Neuronal stem cell (in vitro differentiated cells): ENCODE data around the gene TBC1D16.

Experiments
- DNase-seq: peaks from one replicate; pipeline ENCODE4 v3.0.0-alpha.2; 2013; ENCODE audit warnings: low spot score
- H2AFZ ChIP-seq: one replicate; pipeline ENCODE4 v1.6.1; 2013; ENCODE audit warnings: mild to moderate bottlenecking, low read length, inconsistent platforms
- H2AK5ac ChIP-seq: 2 replicates; pipeline ENCODE4 v1.6.1; 2013; ENCODE audit warnings: low read depth, mild to moderate bottlenecking, inconsistent platforms, low read length, moderate library complexity, mixed read lengths
- H2BK120ac ChIP-seq: 2 replicates; pipeline ENCODE4 v1.6.1; 2013; ENCODE audit warnings: low read depth, mild to moderate bottlenecking, inconsistent platforms, low read length, moderate library complexity, mixed read lengths
- H2BK12ac ChIP-seq: one replicate; pipeline ENCODE4 v1.6.1; 2013; ENCODE audit warnings: low read length, inconsistent platforms
- H2BK15ac ChIP-seq: 2 replicates; pipeline ENCODE4 v1.6.1; 2013; ENCODE audit warnings: mild to moderate bottlenecking, low read length, inconsistent platforms, mixed read lengths
- H2BK5ac ChIP-seq: one replicate; pipeline ENCODE4 v1.6.1; 2013; ENCODE audit warnings: inconsistent platforms, mild to moderate bottlenecking, low read length, moderate library complexity
- H3K14ac ChIP-seq: one replicate; pipeline ENCODE4 v1.6.1; 2013; ENCODE audit warnings: low read length, inconsistent platforms
- H3K18ac ChIP-seq: 2 replicates; pipeline ENCODE4 v1.6.1; 2013; ENCODE audit warnings: low read length, inconsistent platforms
- H3K23ac ChIP-seq: 2 replicates; pipeline ENCODE4 v1.6.1; 2013; ENCODE audit warnings: low read depth, mild to moderate bottlenecking, mixed read lengths, low read length, inconsistent platforms; ENCODE audit not compliant: poor library complexity
- H3K27ac ChIP-seq: replicated peaks from 3 replicates; pipeline ENCODE4 v1.5.1; 2013; ENCODE audit warnings: low read length, inconsistent platforms
- H3K27me3 ChIP-seq, 3 experiments: 2 replicates each; pipeline ENCODE4 v1.6.1; 2013; ENCODE audit warnings: low read length in 3 of 3, mild to moderate bottlenecking in 2 of 3, inconsistent platforms in 1 of 3, low read depth in 1 of 3, mixed read lengths in 1 of 3, moderate library complexity in 1 of 3; ENCODE audit not compliant: control insufficient read depth in 3 of 3, insufficient read depth in 3 of 3
- H3K36me3 ChIP-seq, 2 donors: replicated peaks in 1 of 2; 2 replicates each; pipeline ENCODE4 v1.6.1; 2013; ENCODE audit warnings: low read length in 2 of 2; ENCODE audit not compliant: control insufficient read depth in 2 of 2, insufficient read depth in 2 of 2
- H3K4ac ChIP-seq: 2 replicates; pipeline ENCODE4 v1.6.1; 2013; ENCODE audit warnings: inconsistent platforms, mild to moderate bottlenecking, low read length, moderate library complexity
- H3K4me1 ChIP-seq, 2 donors: 1 replicate in 1 of 2; 2 replicates in 1 of 2; pipeline ENCODE4 v1.6.1; 2013; ENCODE audit warnings: low read length in 2 of 2, low read depth in 1 of 2; ENCODE audit not compliant: control insufficient read depth in 2 of 2, insufficient read depth in 1 of 2
- H3K4me2 ChIP-seq: one replicate; pipeline ENCODE4 v1.6.1; 2013; ENCODE audit warnings: mild to moderate bottlenecking, low read length, inconsistent platforms; ENCODE audit not compliant: insufficient read depth, poor library complexity, severe bottlenecking
- H3K4me3 ChIP-seq, 2 donors: 2 replicates each; pipeline ENCODE4 v1.5.1; 2013; ENCODE audit warnings: low read length in 2 of 2, mild to moderate bottlenecking in 2 of 2, inconsistent platforms in 1 of 2, moderate library complexity in 1 of 2
- H3K79me1 ChIP-seq: one replicate; pipeline ENCODE4 v1.6.1; 2013; ENCODE audit warnings: low read depth, mild to moderate bottlenecking, inconsistent platforms, low read length, moderate library complexity
- H3K9ac ChIP-seq: one replicate; pipeline ENCODE4 v1.6.1; 2013; ENCODE audit warnings: mild to moderate bottlenecking, low read depth, low read length, inconsistent platforms; ENCODE audit not compliant: poor library complexity
- H3K9me3 ChIP-seq, 2 donors: replicated peaks in 1 of 2; 2 replicates each; pipeline versions ENCODE3 to v1.6.1; 2013; ENCODE audit warnings: low read length in 2 of 2, mild to moderate bottlenecking in 2 of 2, inconsistent platforms in 1 of 2, low read depth in 1 of 2, mixed read lengths in 1 of 2, moderate library complexity in 1 of 2; ENCODE audit not compliant: control insufficient read depth in 2 of 2, insufficient read depth in 1 of 2
- H4K8ac ChIP-seq: one replicate; pipeline ENCODE4 v1.6.1; 2013; ENCODE audit warnings: low read depth, mild to moderate bottlenecking, inconsistent platforms, low read length, moderate library complexity
- H4K91ac ChIP-seq: one replicate; pipeline ENCODE4 v1.6.1; 2013; ENCODE audit warnings: low read length, low read depth, mild to moderate bottlenecking, inconsistent platforms; ENCODE audit not compliant: poor library complexity
- WGBS, 2 donors: extraction: QIAGEN DNeasy Blood & Tissue Kit; methylation state at CpG; one replicate each; pipeline ENCODE4 v1.1.7; 2013; ENCODE audit warnings: missing lambda C conversion rate in 2 of 2, mixed read lengths in 1 of 2; ENCODE audit not compliant: insufficient read length in 2 of 2, insufficient replicate concordance in 1 of 2; ENCODE audit errors: extremely low coverage in 2 of 2; 5-methylcytosine and 5-hydroxymethylcytosine counted together

Gene TBC1D16

DNA sequence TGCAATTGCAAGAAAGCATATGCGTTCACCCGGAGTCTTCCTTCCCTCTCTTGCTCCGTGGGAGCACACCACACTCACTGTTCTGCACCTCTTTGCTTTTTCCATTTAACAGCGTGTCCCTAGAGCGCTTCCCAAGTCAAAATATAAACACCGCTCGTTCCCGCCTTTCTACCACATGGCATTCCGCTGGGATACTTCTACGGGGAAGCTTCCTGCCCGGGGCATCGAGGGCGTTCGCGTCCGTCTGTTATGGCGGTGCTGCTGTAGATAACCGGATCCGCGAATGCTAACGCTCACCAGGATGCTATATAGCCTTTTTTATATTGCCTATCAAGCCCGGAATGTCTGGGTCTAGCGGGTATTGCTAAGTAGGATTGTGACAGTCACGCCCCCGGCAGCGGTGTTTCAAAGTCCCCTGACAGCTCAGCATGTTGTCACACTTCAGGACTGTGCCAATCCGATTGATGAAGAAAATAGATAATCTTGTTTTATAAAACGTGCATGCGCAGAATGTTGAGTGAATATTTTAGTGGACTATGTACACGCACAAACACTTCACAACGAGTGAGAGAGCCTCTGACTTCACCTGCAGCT, 31.8 kb upstream of the TBC1D16 start:
- Histone ChIP-seq H3K9ac (no peak overlapping the region), H2AK5ac (no peak overlapping the region), H3K27me3 (no peaks in the 10 kb centered on the region), H4K91ac (no peak overlapping the region), H3K23ac (no peak overlapping the region), H3K4ac (no peak overlapping the region), H3K36me3 (peaks cover 7 to 22% of the 10 kb centered on the region in 2 donors), H3K4me3 (no peak overlapping the region), H3K79me1 (no peaks in the 10 kb centered on the region), H3K4me1 (peaks cover 4 to 6% of the 10 kb centered on the region in 2 donors), H2BK120ac (no peak overlapping the region), H3K18ac (no peak overlapping the region), H3K9me3 (no peaks in the 10 kb centered on the region), H2BK5ac (no peak overlapping the region), H3K14ac (no peak overlapping the region), H4K8ac (no peak overlapping the region), H2BK12ac (no peak overlapping the region), H3K4me2 (no peak overlapping the region), H3K27ac (no peak overlapping the region), H2BK15ac (no peak overlapping the region), H2AFZ (no peak overlapping the region)
- WGBS, 2 donors = no CpG with 5 or more reads among the region's 31 CpGs
- no peak for DNase-seq

DNA sequence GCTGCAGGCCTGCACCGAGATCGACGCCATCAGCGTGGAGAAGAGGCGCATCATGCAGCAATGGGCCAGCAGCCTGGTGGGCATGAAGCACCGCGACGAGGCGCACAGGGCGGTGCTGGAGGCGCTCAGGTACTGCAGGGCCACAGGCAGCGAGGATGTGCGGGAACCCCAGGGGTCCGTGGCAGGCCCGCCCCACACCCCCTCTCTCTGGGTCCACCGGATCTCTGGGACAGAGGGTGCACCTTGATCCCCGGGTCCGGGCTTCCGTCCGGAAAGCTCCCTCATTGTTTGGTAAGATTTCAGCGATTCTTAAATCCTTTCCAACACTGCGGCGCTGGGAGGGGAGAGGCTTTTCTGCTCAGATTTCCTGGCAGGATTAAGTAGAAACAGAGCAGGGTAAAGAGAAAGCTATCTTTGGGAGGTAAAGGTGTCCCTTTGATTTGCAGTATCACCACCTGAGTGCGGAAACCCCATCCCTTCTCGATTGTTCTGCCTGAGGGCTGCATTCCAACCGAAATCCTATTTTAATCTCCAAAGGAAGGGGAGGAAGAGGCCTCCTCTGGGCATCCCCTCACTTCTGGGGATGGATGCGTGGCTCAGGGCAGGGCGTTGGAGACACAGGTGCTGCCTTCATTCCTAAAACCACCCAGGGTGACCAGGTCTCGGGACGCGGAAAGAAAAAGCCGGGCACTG, 30.0 kb upstream of the TBC1D16 start:
- H4K8ac ChIP-seq = no peak overlapping the region
- H3K4me1 ChIP-seq = peaks cover 4 to 6% of the 10 kb centered on the region in 2 donors
- no peak overlapping the region for H2BK15ac ChIP-seq
- H3K14ac ChIP-seq = peak overlapping the region; percentile 75
- no peak overlapping the region for H3K4me3 ChIP-seq
- H2BK12ac ChIP-seq = no peak overlapping the region
- no peak for DNase-seq
- peak overlapping the region; percentile 60 for H3K23ac ChIP-seq
- H3K36me3 ChIP-seq = peaks cover 8 to 33% of the 10 kb centered on the region in 2 donors
- H3K27ac ChIP-seq = no peak overlapping the region
- H3K9me3 ChIP-seq = no peaks in the 10 kb centered on the region
- no peak overlapping the region for H3K4ac ChIP-seq
- no peak overlapping the region for H4K91ac ChIP-seq
- H3K4me2 ChIP-seq = no peak overlapping the region
- H3K9ac ChIP-seq = peak overlapping the region; percentile 30
- peak overlapping the region; percentile 86 for H3K18ac ChIP-seq
- no peak overlapping the region for H2BK120ac ChIP-seq
- WGBS, 2 donors = no CpG with 5 or more reads among the region's 32 CpGs
- no peak overlapping the region for H2AFZ ChIP-seq
- no peak overlapping the region for H2BK5ac ChIP-seq
- no peaks in the 10 kb centered on the region for H3K27me3 ChIP-seq
- peak overlapping the region; percentile 39 for H2AK5ac ChIP-seq
- no peaks in the 10 kb centered on the region for H3K79me1 ChIP-seq

DNA sequence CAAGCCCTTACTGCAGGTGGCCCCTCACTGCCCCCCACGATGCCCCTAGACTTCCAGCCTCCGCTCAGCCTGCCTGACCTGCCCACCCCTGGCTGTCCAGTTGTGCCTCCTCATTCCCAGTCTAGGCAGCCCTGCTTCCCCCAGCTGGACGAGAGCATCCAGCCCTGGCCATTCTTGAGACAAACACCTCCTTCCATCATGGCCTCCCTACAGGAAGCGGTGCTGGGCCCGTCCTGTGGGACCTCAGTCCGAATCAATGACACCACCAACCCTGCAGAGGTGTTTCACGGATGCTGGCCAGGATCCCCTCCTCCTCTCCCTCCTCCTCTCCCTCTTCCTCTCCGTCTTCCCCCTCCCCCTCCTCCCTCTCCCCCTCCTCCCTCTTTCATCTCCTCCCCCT, 29.0 kb upstream of the TBC1D16 start:
- Histone ChIP-seq H3K4me3 (no peak overlapping the region), H3K9ac (peak overlapping the region; percentile 53), H3K14ac (no peak overlapping the region), H3K4me1 (peaks cover 2 to 6% of the 10 kb centered on the region in 2 donors), H3K23ac (peak overlapping the region; percentile 89), H3K4ac (no peak overlapping the region), H3K9me3 (no peaks in the 10 kb centered on the region), H3K36me3 (peaks cover 8 to 42% of the 10 kb centered on the region in 2 donors), H2BK120ac (no peak overlapping the region), H3K27ac (no peak overlapping the region), H2AFZ (no peak overlapping the region), H3K79me1 (no peaks in the 10 kb centered on the region), H2AK5ac (no peak overlapping the region), H4K8ac (no peak overlapping the region), H2BK12ac (no peak overlapping the region), H2BK5ac (no peak overlapping the region), H3K4me2 (no peak overlapping the region), H3K27me3 (no peaks in the 10 kb centered on the region), H2BK15ac (peak overlapping the region; percentile 88), H4K91ac (no peak overlapping the region), H3K18ac (peak overlapping the region; percentile 15)
- DNase-seq = no peak
- no CpG with 5 or more reads among the region's 8 CpGs for WGBS, 2 donors

DNA sequence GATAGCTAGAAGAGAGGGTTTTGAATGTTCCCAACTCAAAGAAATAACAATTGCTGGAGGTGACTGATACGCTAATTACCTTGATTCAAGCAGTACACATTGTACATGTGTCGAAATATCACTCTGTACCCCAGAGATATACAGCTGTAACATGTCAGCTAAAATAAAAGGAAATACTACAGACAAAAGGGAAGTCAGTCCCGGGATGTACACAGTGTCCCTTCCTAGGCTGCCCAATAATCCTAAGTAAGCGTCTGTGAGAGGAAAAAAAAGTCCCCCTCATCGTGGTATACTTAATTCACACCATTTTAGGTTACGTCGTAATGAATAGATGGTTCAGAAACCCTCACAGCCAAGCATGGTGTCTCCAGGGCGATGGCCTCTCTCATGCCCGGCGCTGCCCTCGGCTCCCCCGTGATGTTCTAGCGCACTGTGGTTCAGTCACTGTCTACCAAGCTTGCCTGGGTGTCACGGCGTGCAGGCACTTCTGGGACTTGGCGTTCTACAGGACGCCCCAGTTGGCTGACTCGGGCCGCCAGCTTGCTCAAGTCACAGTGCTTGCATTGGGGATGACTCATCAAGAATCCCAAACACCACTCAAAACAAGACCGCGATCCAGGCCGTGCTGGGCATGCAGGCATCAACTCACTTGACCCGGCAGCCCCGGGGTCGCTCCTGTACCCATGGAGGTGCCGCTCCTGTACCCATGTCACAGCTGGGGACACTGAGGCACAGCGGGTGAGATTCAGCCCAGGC, 28.3 kb upstream of the TBC1D16 start:
- Histone ChIP-seq H2BK120ac (no peak overlapping the region), H3K79me1 (no peaks in the 10 kb centered on the region), H3K9me3 (no peaks in the 10 kb centered on the region), H2BK12ac (no peak overlapping the region), H2BK15ac (peak overlapping the region; percentile 88), H4K91ac (no peak overlapping the region), H3K23ac (peak overlapping the region; percentile 89), H3K27me3 (no peaks in the 10 kb centered on the region), H3K4ac (no peak overlapping the region), H2AFZ (no peak overlapping the region), H3K14ac (no peak overlapping the region), H2BK5ac (no peak overlapping the region), H4K8ac (no peak overlapping the region), H3K4me2 (no peak overlapping the region), H3K27ac (no peak overlapping the region), H3K4me3 (no peak overlapping the region), H3K4me1 (peaks cover 2 to 6% of the 10 kb centered on the region in 2 donors), H2AK5ac (peak overlapping the region; percentile 6), H3K18ac (peak overlapping the region; percentile 36), H3K36me3 (peaks cover 9 to 46% of the 10 kb centered on the region in 2 donors), H3K9ac (no peak overlapping the region)
- no CpG with 5 or more reads among the region's 27 CpGs for WGBS, 2 donors
- no peak for DNase-seq
